ENCODE results near the gene NDST1.

Gene NDST1

DNA sequence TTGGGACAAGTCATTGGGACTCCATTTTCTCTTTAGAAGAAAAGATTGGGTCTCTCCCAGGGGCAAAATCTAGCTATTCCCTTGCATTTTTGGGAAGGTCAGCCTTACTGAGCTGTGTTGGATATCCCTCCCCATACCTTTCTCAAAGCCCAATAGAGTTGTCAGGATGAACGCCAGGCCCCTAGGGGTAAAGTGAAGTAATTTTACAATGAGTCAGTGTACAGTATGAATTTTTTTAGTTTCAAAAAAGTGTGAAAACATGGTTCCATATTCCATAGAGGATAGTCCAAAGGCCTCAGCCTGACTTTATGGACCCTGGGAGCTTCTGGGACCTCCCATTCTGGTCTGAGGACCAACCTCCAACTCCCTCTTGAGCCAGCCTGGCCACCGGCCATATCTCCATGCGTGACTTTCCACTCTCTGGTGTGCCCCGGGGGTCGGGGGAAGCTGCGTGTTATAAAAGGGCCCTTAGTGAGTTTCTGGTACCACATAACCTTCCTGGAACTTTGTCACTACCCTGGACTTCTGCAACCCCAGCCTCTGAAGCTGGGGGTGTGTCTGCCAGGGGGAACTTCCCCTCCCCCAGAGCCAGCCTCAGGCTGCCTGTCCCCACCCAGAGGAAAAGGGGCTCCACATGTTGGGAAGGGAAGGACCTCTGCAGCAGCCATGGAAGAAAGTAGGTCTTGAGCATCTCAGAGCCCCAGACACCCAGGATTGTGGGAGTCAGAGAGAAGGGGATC is 80.1 kb downstream of the NDST1 start:
- no peak for DNase-seq (ENCODE audit: low read depth, low spot score)

DNA sequence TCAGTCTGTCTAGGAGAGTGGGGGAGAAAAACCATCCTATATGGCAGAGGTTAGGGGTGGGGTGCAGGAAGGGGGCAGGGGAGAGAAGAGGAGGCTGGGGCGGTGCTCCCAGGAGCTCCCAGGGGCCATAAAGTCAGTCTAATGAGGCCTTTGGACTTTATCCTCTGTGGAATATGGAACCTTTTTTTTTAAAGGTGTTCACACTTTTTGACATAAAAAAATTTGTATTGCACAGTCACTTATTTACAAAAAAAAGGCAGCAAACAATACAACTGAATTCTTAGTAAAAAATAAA is 80.6 kb downstream of the NDST1 start:
- no peak for DNase-seq (ENCODE audit: low read depth, low spot score)

DNA sequence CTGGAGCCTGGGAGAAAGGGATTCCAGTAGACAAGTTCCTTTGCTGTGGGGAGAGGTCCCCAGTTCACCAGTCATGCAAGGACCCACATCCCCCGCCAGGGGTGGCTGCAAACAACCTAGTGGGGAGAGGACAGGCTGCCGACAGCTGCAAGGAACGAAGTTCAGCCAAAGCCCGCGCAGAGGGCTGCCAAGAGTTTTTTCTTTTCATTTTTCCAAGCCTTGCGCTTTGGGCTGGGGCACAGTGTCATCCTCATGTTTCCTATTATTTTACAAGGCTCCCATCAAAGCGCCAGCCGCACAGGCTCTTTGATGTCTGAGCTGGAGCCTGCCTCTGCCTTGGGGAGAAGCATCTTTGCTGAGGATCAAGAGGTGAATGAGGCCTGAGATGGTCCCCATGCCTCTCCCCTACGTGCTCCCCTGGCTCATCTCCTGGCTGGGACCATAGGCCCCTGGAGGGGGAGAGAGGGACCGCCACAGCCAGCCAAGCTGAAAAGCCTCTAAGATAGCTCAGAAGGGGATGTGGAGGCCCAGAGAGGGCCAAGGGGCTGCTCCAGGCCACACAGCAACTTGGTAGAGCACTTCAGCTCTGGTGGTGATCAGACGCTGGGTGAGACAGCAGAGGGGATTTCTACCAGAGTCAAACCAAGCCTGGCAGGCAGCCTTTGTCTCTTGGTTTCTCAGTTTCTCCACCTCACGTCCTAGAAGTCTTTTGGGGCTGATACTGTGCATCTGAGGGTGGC is 82.1 kb downstream of the NDST1 start:
- DNase-seq (ENCODE audit: low read depth, low spot score): no peak

DNA sequence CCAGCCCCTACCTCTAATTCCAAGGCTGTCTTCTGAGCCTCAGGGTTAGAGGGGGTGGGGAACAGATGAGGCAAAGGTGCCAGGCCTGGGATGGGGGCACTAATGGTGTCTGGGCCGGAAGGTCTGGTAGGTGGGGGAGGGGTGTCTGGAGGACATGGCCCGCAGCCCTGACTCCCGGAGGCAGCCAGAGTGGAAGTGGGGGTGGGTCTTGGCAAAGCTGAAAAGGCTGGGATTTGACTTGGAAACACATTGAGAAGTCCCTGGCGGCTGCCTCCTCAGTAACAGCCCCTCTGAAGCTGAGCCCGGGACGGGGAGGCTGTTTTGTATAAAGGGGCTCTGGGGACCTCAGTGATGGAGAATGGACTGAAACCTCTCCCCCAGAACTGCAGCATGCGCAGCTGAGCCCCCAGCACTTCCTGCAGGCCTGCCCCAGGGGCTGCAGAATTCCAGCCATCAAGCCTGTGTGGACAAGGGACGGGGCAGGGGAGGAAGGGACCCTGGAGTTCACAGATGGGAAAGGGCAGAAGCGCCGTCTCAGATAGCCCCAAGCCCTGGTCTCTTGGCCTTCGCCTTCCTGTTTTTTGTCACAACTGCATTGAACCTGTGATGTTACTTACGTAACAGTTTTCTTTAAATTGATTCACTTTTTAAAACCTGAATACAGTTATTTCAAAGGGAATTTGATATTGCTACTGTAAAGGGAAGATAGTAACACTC is 83.2 kb downstream of the NDST1 start:
- no peak for DNase-seq (ENCODE audit: low read depth, low spot score)

DNA sequence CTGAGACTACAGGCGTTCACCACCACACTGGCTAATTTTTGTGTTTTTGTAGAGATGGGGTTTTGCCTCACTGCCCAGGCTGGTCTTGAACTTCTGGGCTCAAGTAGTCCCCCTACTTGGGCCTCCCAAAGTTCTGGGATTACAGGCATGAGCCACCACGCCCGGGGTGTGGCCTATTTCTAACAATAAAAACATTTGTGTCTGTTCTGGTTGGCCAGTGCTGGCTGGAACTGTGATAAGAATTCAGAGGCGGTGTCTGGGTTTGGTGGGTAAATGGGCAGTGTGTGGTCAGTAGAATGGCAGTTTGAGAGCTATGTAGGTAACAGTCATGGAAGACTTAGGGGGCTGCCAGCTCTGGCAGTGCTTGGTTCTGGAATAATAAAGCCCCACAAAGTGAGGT is 85.7 kb downstream of the NDST1 start:
- no peak for DNase-seq (ENCODE audit: low read depth, low spot score)

DNA sequence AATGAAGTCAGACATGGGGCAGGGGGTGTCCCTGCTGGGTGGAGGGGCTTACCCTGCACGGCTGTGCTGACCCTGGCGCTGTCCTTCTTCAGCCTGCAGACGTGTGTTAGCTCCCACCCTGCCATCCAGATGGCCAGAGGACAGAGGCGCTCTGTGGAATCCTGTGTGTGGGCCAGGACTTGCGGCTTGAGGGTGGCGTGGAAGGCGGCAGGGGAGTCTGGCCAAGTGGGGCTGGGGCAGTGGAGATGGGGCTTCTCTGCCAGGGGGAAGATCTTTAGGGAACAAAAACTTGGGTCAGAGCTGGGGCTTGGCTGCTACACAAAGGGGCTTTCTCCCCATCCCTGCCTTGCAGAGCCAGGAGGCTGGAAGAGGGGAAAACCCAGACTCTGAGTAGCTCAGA is 86.1 kb downstream of the NDST1 start:
- DNase-seq (ENCODE audit: low read depth, low spot score): no peak

DNA sequence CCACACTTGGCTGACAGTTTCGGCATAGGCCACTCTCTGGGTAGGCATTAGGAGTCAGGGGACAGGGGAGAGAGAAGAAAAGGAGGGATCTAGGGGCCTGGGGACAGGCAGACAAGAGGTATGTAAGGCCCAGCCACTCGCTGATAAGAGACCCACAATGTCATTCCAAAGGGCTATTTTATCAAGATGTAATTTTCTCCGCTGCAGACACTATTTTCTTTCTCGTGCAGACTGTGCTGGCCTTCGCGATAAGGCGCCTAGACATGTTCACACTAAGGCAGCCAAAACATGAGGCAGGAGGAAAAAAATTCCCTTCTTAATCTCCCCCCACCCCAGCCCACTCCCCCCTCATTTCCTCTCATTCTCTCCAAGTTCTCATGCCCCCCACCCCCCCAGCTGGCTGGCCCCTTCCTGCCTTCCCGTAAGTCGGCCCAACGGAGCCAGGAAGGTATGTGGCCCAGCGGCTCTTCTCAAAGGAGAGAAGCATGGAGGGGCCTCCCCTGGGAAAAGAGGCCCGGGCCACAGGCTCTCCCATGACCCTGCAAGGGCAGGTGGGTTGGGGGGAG is 87.6 kb downstream of the NDST1 start:
- DNase-seq (ENCODE audit: low read depth, low spot score): no peak

DNA sequence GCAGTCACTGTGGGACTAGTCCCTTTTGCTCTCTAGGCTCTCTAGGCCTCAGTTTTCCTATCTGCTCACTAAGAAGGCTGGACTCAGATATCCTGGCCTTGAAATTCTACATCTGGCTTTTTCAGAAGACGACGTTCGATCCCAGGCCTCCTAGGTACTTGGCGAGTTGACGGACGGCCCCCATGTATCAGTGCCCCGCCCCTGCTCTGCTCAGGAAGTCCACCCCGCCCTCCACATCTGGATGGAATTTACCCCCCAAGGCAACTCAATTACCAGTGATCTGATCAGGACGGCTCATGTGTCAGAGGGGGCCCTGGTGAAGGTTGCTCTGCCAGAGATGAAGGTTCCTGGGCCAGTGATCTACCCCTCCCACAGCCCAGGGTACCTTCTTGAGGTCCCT is 88.4 kb downstream of the NDST1 start:
- no peak for DNase-seq (ENCODE audit: low read depth, low spot score)

DNA sequence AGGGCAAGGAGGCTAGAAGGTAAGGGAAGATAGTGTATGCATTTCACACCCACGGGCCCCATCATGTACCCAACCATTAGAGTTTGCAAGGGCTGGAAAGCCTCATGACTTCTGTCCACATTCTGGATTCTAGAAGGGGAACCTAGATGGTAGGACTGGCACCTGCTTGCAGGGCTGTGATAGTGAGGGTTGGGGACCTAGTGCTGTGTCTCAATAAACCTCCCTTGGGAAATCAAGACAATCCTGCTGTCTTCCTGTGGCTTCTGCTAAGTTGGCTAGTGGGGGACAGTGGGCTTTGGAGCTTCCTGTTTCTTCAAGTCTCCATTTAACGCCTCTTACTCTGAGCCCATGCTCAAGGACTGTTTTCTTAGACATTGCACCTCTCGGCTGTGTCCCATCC is 88.9 kb downstream of the NDST1 start:
- DNase-seq (ENCODE audit: low read depth, low spot score): no peak

DNA sequence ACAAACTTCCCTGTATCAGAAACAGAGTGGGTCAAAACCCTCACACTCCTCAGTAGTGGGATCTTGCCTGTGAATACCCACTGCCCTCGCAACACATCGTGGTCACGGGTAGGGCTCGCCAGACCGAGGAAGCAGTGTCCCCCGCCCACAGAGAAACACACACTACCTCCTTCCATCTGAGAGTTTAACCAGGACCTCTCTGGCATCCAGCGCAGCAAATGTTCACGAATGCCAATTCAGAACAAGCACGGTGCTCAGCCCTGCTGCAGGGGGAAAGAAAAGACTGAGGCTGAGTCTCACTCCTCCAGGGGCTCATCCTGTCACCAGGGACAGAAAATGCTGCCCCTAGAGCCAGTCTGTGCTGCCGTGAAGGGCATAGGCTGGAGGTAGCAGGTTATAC is 90.1 kb downstream of the NDST1 start:
- no peak for DNase-seq (ENCODE audit: low read depth, low spot score)

DNA sequence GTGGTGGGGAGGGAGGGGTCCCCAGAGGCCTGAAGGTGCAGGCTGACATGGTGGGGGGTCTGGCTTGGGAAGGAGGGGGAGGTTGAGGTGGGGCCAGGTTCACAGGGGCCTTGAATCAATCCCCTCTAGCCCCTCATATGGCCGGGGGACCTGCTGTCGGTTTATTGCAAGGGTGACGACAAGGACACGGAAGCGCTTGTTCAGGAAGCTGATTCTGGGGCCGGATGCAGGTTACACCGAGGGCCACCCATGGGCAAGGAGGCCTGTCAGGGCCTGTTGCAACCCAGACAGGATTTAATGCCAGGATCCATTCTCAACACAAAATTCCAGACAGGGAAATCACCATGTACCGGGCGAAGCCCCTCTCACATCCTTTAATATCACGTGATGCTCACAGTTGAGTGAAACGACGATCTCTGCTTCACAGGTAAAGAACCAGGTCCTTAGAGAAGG is 90.9 kb downstream of the NDST1 start:
- DNase-seq (ENCODE audit: low read depth, low spot score): no peak

DNA sequence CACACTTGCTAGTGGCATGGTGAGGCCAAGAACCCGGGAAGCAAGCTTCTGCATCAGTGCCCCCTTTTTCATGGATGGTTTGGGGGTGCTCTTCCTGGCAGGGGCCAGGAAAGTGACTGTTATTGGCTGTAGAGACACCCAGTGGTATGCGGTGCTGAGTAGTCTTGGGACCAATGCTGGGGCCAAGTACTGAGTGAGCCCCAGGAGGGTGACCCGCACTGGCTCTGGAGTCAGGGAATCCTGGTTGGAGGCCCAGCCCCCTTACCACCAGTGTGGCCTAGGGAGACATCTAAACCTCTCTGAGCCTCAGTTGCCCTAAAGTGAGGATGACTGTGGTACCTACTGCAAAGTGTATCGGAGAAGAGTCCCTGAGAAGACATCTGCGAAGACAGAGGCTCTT is 91.3 kb downstream of the NDST1 start:
- no peak for DNase-seq (ENCODE audit: low read depth, low spot score)

DNA sequence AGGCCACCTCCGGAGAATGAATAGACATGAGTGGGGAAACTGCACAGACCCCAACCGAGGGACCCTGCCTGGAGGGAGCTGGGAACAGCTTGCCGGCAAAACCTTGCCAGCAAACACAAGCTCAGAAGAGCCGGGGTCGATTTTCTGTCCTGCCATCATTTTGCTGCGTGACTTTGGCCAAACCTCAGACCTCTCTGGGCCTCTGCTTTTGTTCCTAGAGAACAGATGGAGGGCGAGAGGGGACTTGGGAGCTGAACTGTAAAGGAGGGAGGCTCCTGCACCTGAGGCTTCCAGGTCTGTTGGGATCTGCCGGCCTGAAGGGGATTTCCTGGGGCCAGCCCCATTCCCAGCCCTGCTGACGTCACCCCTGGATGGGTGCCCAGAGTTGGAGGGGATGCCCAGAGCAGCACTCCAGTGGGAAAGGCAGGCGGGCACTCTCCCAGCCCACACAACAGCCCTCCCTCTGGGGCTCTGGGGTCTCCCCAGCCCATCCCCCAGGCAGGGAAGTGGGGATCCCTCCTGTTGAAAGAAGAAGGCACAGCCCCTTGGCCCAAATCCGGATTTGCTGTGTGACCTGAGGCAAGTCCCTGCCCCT is 92.1 kb downstream of the NDST1 start:
- DNase-seq (ENCODE audit: low read depth, low spot score): no peak

DNA sequence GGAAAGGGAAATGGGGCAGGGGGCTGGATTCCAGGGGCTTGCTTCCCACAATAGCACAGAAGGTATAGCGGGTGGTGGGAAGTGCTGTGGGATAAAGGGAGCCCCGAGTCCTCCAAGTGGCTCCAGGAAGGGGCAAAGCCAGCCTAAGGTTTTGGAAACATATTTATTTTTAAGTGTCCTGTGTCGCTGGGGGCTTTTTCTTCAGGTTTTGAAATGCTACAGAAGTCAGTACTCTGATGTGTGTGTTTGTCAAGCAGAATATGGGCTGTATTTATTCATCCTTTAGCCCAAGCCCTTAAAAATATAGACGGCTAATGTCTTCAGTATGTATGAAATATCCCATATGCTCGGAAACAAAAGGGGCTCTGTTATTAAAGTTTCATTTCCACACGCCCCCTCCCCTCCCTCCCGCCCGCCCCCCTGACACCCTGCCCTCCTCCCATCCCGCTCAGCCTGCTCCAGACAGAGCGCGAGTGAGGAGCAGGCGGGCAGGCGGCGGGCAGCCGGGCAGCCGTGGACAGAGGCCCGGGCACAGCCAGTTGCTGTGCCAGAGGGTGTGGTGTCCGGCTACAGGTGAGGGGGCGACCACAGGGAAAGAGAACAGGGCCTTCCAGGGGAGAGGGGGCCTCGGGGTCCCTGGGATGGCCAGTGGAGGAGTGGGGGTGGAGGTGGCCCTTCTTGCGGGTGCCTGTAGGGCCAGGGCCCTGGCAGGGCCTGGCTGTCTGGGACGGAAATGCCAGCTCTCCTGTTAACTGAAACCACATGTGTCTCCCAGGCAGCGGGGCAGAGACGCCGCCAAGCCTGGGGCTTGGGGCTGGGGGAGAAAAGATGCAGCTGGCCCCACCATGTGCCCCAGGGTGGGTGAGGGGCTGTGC is 92.9 kb downstream of the NDST1 start:
- DNase-seq (ENCODE audit: low read depth, low spot score): no peak

DNA sequence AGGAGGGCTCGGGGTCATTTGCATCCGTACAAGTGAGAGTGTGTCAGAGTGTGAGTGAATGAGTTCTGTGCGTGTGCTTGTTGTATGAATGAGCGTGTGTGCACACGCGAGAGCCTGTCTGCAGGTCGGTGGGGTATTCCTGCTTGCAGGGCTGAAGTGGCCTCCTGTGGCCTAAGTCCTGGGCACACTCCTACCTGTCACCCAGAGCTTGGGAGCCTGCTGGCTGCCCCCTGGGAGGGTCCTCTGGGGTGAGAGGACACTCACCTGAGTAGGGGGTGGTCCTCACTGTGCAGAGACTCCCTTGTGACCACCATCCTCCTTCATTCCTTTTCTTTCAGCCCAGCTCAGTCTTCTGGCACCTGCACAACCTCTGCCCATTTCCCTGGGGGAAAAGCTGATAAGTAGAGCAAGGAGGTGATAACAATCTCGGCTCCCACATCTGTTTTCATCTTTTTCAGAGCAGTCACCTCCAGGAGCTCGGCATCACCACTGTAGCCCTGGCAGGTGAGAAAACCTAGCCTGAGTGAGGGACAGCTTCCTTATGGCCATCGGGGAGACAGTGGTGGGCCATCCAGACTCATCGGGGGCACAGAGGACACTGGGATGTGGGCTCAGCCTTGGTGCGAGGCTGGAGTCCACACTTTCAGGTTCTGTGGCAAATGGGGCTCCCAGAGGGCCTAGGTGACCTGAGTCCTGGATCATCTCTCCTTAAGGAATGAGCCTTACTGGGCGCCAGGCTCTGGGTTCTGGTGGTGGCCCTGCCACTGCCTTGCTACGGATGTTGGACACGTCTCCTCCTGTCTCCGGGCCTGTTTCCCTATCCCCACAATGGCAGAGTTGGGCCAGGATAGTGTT is 93.8 kb downstream of the NDST1 start:
- no peak for DNase-seq (ENCODE audit: low read depth, low spot score)

DNA sequence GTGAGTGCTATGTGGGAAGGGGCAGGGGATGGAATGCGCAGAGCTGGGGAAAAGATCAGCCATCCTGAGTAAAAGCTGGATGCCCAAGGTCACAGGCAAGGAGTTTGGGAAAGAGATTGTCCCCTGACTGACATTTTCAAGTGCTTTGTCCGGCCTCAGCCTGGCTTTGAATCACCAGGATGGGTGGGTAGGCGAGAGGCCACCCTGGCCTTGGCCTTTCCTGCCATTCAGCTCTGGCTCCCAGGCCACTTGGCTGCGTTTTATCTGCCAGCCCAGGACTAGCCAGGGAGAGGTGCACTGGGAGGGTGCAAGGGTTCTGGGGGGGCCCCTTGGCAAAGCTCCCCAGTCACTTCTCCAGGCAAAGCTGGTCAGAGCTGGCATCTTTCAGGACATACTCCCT is 95.1 kb downstream of the NDST1 start:
- DNase-seq (ENCODE audit: low read depth, low spot score): no peak

DNA sequence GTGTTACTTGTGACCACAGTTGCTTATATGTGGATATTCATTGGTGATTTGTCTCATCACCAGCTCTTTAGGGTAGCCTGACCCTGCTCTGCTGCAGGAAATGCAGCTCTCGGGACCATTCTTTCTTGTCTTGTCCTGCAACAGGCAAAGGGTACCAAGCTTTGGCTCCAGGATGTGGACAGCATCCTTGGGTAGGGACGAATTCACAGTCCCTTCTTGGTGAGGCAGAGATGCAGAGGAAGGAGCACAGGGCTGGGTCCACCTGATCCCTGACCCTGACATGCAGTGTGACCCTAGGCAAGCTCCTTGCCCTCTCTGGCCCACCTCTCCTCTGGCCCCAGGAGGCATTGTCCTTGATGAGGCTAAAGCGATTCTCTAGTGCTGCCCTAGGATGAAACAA is 95.6 kb downstream of the NDST1 start:
- no peak for DNase-seq (ENCODE audit: low read depth, low spot score)

DNA sequence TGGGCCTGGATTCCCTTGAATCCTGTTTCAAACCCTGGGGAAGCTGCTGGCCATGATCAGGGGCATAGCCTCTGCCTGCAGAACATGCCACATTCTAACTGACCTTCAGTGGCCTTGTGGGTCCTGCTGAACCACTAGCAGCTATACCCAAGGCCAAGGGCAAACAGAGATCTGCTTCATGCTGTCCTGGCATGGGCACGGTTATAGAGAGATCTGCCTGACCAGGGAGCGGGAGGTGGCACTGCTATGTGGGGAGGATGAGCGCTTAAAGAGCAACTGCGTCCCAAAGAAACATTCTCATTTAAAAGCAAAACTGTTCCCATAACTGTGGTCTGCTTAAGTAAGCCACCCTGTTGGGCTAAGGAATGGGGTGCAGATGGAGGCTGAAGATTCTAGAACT is 96.1 kb downstream of the NDST1 start:
- no peak for DNase-seq (ENCODE audit: low read depth, low spot score)

DNA sequence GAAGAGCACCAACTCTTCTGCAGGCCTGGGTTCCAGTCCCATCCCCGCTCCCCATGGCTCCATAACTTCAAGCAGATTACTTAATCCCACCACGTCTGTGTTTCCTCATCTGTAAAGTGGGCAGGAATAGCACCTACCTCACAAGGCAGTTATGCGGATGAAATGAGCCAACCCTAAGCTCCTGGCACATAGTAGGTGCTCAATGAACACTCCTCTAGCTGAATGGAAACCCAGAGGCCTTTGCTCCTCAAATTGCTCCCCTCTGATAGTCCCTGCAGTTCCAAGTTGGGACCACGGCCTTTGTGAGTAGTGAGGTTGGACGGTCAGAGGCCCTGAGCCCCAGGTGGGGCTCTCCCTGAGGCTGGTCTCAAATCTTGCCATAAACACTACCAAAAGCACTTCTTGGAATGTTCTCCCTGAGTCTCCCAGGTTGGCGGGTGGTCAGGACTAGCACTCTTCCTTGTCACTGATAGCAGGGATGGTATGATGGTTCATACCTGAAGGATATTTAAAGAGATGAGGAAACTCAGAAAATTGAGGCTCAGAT is 97.0 kb downstream of the NDST1 start:
- DNase-seq (ENCODE audit: low read depth, low spot score): no peak

DNA sequence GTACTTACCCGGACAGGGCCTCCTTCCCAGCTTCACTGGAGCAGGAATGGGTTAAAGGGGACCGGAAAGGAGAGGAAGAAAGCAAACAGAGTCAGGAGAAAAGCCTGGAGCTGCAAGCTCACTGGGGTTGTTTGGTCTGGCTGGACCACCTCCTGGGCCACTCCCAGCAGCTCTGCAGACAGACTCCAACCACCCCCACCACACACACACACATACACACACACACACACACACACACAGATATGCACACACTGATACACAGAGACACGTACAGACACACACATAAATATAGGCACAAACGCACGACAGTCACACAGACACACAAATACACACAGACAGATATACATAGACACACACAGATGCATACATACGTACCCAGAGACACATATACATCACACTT is 97.6 kb downstream of the NDST1 start:
- no peak for DNase-seq (ENCODE audit: low read depth, low spot score)

Measured in activated naive CD8-positive, alpha-beta T cell treated with anti-CD3 and anti-CD28 coated beads, Interleukin-2, amount 50 U/mL, for 16 hours (primary cell).